Fibroblast of lung (primary cell): Measurements from ENCODE around the gene TRH. TPM values are rescaled to one million over a fixed set of nuclear protein-coding genes. Genes with fewer than 3 reads are reported as not detected.

ENCODE experiments used
- DNase-seq, 2 donors: peaks; one replicate each; pipeline versions ENCODE4 v3.0.0 to v3.0.0-alpha.2; 2010; ENCODE audit warnings: low read depth in 2 of 2
- H2AFZ ChIP-seq: 2 replicates; pipeline ENCODE4 v1.5.1; 2012; ENCODE audit warnings: low read length, control low read depth, inconsistent platforms
- H3K27ac ChIP-seq: 2 replicates; pipeline ENCODE4 v1.5.1; 2011; ENCODE audit warnings: low read length, control low read depth; ENCODE audit not compliant: insufficient read depth
- H3K27me3 ChIP-seq: 2 replicates; pipeline ENCODE4 v1.5.1; 2011; ENCODE audit warnings: mild to moderate bottlenecking, low read length; ENCODE audit not compliant: control insufficient read depth, insufficient read depth
- H3K36me3 ChIP-seq: 2 replicates; pipeline ENCODE4 v1.5.1; 2011; ENCODE audit warnings: low read length; ENCODE audit not compliant: control insufficient read depth, insufficient read depth
- H3K4me1 ChIP-seq: 2 replicates; pipeline ENCODE4 v1.5.1; 2011; ENCODE audit warnings: low read length; ENCODE audit not compliant: control insufficient read depth, insufficient read depth; ENCODE audit errors: extremely low read depth
- H3K4me2 ChIP-seq: 2 replicates; pipeline ENCODE4 v1.5.1; 2011; ENCODE audit warnings: low read length, control low read depth; ENCODE audit not compliant: insufficient read depth; ENCODE audit errors: extremely low read depth
- H3K4me3 ChIP-seq, 4 experiments: fragments of 200-600 bp in 1 of 4; sonication (generic) in 1 of 4; replicated peaks in 1 of 4; 2 replicates each; pipeline ENCODE4 v1.5.1; 2011 to 2016; ENCODE audit warnings: low read length in 4 of 4, low read depth in 3 of 4, mild to moderate bottlenecking in 3 of 4, control low read depth in 2 of 4, inconsistent platforms in 1 of 4, mixed read lengths in 1 of 4; ENCODE audit not compliant: insufficient read depth in 1 of 4; ENCODE audit errors: control extremely low read depth in 1 of 4
- H3K79me2 ChIP-seq: 2 replicates; pipeline ENCODE4 v1.5.1; 2012; ENCODE audit warnings: mild to moderate bottlenecking, low read length, inconsistent platforms; ENCODE audit not compliant: control insufficient read depth, insufficient read depth
- H3K9ac ChIP-seq: 2 replicates; pipeline ENCODE4 v1.5.1; 2011; ENCODE audit warnings: mild to moderate bottlenecking, low read length, control low read depth; ENCODE audit not compliant: insufficient read depth
- H3K9me3 ChIP-seq: 2 replicates; pipeline ENCODE4 v1.5.1; 2012; ENCODE audit warnings: low read depth, low read length; ENCODE audit not compliant: control insufficient read depth, insufficient read depth
- H4K20me1 ChIP-seq: 2 replicates; pipeline ENCODE4 v1.5.1; 2011; ENCODE audit warnings: low read length; ENCODE audit not compliant: control insufficient read depth, insufficient read depth; ENCODE audit errors: extremely low read depth
- EZH2 ChIP-seq: IDR thresholded peaks from 2 replicates; pipeline ENCODE4 v1.5.1; 2012; ENCODE audit warnings: low read length, control low read depth, mild to moderate bottlenecking; ENCODE audit errors: missing control alignments
- polyA plus RNA-seq, 2 donors: library from polyadenylated mRNA; depleted of rRNA in 1 of 2; stranded (reverse) in 1 of 2; unstranded in 1 of 2; fragments of >200 nt; gene quantifications; 2 replicates each; pipeline ENCODE4 v1.2.1, GENCODE V29; 2011 to 2012; ENCODE audit warnings: missing spikeins in 1 of 2
- total RNA-seq: library from RNA; depleted of rRNA; stranded (reverse); fragments of >200 nt; gene quantifications from 2 replicates; pipeline ENCODE4 v1.2.1, GENCODE V29; 2014
- TF ChIP-seq, protein P1 (sequence below), 2 donors: IDR thresholded peaks in 1 of 2; conservative IDR thresholded peaks in 1 of 2; 1 replicate in 1 of 2; 2 replicates in 1 of 2; pipeline ENCODE4 v1.5.1; 2011 to 2012; ENCODE audit warnings: low read length in 2 of 2, control low read depth in 1 of 2, inconsistent platforms in 1 of 2, low read depth in 1 of 2, mild to moderate bottlenecking in 1 of 2

Gene TRH
- total and polyA plus RNA-seq, 2 donors (not counting 1 experiment from before 2014, with no cell fraction given): not detected

DNA sequence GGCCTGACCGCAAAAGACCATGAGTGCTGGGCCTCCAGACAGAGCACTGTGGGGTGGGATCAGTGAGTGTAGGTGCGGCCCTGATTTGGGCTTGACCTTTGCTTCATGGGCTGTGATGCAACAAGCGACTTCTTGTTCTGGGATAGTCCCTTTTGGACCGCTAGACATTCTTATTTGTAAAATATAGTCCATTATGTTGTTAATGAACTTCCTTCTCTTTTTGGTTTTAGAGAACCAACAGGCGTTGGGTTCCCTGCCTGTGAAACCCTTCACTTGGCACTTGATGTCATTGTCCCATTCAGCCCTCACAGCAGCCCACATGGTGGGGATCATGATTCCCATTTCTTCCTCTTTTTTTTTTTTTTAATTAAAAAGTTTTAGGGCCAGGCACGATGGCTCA is 15.8 kb upstream of the TRH start:
- DNase-seq: no peak
- no peaks in the 10 kb centered on the region for H3K9me3 ChIP-seq
- no peak overlapping the region for H2AFZ ChIP-seq
- H3K4me3 ChIP-seq: no peak overlapping the region
- H3K9ac ChIP-seq: no peak overlapping the region
- no peaks in the 10 kb centered on the region for H3K79me2 ChIP-seq
- TF ChIP-seq, protein P1, sequence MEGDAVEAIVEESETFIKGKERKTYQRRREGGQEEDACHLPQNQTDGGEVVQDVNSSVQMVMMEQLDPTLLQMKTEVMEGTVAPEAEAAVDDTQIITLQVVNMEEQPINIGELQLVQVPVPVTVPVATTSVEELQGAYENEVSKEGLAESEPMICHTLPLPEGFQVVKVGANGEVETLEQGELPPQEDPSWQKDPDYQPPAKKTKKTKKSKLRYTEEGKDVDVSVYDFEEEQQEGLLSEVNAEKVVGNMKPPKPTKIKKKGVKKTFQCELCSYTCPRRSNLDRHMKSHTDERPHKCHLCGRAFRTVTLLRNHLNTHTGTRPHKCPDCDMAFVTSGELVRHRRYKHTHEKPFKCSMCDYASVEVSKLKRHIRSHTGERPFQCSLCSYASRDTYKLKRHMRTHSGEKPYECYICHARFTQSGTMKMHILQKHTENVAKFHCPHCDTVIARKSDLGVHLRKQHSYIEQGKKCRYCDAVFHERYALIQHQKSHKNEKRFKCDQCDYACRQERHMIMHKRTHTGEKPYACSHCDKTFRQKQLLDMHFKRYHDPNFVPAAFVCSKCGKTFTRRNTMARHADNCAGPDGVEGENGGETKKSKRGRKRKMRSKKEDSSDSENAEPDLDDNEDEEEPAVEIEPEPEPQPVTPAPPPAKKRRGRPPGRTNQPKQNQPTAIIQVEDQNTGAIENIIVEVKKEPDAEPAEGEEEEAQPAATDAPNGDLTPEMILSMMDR (conservative IDR thresholded peaks at IDR 0.05 in 1 of 2, IDR thresholded peaks at IDR 0.05 in 1 of 2; ENCODE audit: low read depth in 1 of 2, low read length in 2 of 2): no peak
- TF ChIP-seq EZH2: no peak
- no peaks in the 10 kb centered on the region for H3K4me1 ChIP-seq
- no peaks in the 10 kb centered on the region for H3K36me3 ChIP-seq
- H4K20me1 ChIP-seq: no peaks in the 10 kb centered on the region
- no peak overlapping the region for H3K4me2 ChIP-seq
- H3K27ac ChIP-seq: no peak overlapping the region
- peaks cover 10% of the 10 kb centered on the region for H3K27me3 ChIP-seq

- Histone ChIP-seq H4K20me1 (no peaks in the 10 kb centered on the region), H3K27me3 (peaks cover 5% of the 10 kb centered on the region), H3K9ac (no peak overlapping the region), H3K79me2 (no peaks in the 10 kb centered on the region), H3K4me3 (no peak overlapping the region), H2AFZ (no peak overlapping the region), H3K4me1 (no peaks in the 10 kb centered on the region), H3K36me3 (no peaks in the 10 kb centered on the region), H3K27ac (no peak overlapping the region), H3K9me3 (no peaks in the 10 kb centered on the region), H3K4me2 (no peak overlapping the region)
- no peak for DNase-seq
- TF ChIP-seq EZH2: no peak
- TF ChIP-seq, protein P1 (conservative IDR thresholded peaks at IDR 0.05 in 1 of 2, IDR thresholded peaks at IDR 0.05 in 1 of 2; ENCODE audit: low read depth in 1 of 2, low read length in 2 of 2): no peak
Measured at GRCh38 chr3:129961141-129961541, 13.4 kb upstream of the TRH start.

GRCh38 chr3:129962600-129962999 is 11.9 kb upstream of the TRH start:
- H4K20me1 ChIP-seq: no peaks in the 10 kb centered on the region
- no peak overlapping the region for H3K9ac ChIP-seq
- no peaks in the 10 kb centered on the region for H3K79me2 ChIP-seq
- H3K27ac ChIP-seq: no peak overlapping the region
- H3K4me3 ChIP-seq: no peak overlapping the region
- no peak overlapping the region for H3K4me2 ChIP-seq
- TF ChIP-seq EZH2: no peak
- TF ChIP-seq, protein P1 (conservative IDR thresholded peaks at IDR 0.05 in 1 of 2, IDR thresholded peaks at IDR 0.05 in 1 of 2; ENCODE audit: low read depth in 1 of 2, low read length in 2 of 2): no peak
- peaks cover 7% of the 10 kb centered on the region for H3K27me3 ChIP-seq
- no peaks in the 10 kb centered on the region for H3K9me3 ChIP-seq
- no peak overlapping the region for H2AFZ ChIP-seq
- no peaks in the 10 kb centered on the region for H3K36me3 ChIP-seq
- H3K4me1 ChIP-seq: no peaks in the 10 kb centered on the region
- no peak for DNase-seq
